ENCODE results near the gene PTPRZ1. TPM values are rescaled to one million over a fixed set of nuclear protein-coding genes. Genes with fewer than 3 reads are reported as not detected.

PTPRZ1 gene
- total and polyA plus RNA-seq, 2 of the 8 experiments (the other 6 are each of a cell fraction or from before 2014, with no cell fraction given): 112 to 135 TPM

- TF ChIP-seq, protein P1, sequence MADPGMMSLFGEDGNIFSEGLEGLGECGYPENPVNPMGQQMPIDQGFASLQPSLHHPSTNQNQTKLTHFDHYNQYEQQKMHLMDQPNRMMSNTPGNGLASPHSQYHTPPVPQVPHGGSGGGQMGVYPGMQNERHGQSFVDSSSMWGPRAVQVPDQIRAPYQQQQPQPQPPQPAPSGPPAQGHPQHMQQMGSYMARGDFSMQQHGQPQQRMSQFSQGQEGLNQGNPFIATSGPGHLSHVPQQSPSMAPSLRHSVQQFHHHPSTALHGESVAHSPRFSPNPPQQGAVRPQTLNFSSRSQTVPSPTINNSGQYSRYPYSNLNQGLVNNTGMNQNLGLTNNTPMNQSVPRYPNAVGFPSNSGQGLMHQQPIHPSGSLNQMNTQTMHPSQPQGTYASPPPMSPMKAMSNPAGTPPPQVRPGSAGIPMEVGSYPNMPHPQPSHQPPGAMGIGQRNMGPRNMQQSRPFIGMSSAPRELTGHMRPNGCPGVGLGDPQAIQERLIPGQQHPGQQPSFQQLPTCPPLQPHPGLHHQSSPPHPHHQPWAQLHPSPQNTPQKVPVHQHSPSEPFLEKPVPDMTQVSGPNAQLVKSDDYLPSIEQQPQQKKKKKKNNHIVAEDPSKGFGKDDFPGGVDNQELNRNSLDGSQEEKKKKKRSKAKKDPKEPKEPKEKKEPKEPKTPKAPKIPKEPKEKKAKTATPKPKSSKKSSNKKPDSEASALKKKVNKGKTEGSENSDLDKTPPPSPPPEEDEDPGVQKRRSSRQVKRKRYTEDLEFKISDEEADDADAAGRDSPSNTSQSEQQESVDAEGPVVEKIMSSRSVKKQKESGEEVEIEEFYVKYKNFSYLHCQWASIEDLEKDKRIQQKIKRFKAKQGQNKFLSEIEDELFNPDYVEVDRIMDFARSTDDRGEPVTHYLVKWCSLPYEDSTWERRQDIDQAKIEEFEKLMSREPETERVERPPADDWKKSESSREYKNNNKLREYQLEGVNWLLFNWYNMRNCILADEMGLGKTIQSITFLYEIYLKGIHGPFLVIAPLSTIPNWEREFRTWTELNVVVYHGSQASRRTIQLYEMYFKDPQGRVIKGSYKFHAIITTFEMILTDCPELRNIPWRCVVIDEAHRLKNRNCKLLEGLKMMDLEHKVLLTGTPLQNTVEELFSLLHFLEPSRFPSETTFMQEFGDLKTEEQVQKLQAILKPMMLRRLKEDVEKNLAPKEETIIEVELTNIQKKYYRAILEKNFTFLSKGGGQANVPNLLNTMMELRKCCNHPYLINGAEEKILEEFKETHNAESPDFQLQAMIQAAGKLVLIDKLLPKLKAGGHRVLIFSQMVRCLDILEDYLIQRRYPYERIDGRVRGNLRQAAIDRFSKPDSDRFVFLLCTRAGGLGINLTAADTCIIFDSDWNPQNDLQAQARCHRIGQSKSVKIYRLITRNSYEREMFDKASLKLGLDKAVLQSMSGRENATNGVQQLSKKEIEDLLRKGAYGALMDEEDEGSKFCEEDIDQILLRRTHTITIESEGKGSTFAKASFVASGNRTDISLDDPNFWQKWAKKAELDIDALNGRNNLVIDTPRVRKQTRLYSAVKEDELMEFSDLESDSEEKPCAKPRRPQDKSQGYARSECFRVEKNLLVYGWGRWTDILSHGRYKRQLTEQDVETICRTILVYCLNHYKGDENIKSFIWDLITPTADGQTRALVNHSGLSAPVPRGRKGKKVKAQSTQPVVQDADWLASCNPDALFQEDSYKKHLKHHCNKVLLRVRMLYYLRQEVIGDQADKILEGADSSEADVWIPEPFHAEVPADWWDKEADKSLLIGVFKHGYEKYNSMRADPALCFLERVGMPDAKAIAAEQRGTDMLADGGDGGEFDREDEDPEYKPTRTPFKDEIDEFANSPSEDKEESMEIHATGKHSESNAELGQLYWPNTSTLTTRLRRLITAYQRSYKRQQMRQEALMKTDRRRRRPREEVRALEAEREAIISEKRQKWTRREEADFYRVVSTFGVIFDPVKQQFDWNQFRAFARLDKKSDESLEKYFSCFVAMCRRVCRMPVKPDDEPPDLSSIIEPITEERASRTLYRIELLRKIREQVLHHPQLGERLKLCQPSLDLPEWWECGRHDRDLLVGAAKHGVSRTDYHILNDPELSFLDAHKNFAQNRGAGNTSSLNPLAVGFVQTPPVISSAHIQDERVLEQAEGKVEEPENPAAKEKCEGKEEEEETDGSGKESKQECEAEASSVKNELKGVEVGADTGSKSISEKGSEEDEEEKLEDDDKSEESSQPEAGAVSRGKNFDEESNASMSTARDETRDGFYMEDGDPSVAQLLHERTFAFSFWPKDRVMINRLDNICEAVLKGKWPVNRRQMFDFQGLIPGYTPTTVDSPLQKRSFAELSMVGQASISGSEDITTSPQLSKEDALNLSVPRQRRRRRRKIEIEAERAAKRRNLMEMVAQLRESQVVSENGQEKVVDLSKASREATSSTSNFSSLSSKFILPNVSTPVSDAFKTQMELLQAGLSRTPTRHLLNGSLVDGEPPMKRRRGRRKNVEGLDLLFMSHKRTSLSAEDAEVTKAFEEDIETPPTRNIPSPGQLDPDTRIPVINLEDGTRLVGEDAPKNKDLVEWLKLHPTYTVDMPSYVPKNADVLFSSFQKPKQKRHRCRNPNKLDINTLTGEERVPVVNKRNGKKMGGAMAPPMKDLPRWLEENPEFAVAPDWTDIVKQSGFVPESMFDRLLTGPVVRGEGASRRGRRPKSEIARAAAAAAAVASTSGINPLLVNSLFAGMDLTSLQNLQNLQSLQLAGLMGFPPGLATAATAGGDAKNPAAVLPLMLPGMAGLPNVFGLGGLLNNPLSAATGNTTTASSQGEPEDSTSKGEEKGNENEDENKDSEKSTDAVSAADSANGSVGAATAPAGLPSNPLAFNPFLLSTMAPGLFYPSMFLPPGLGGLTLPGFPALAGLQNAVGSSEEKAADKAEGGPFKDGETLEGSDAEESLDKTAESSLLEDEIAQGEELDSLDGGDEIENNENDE (IDR thresholded peaks at IDR 0.05; ENCODE audit: insufficient replicate concordance, low read length): no peak
- TF ChIP-seq NRF1 (IDR thresholded peaks at IDR 0.05; ENCODE audit: low read depth, low read length) (no peak), MAFK (IDR thresholded peaks at IDR 0.05; ENCODE audit: low read depth, low read length) (no peak), ASH2L (IDR thresholded peaks at IDR 0.05; ENCODE audit: low read length) (no peak), PHF8 (conservative IDR thresholded peaks at IDR 0.05; ENCODE audit: low read depth, low read length) (no peak)
Observed at GRCh38 chr7:121913947-121914675, 41.1 kb downstream of the PTPRZ1 start (continued).

All from H1 (cell line).